HL-60/S4 treated with retinoic acid at 250 ng/mL for 4 days and 3 days (cell line): ENCODE results near the gene IFT27.

Source experiments
- in situ Hi-C: fragments of 300-500 bp; cut with MboI; formaldehyde crosslinking; loops from 2 replicates; pipeline ENCODE4 v1.7.0; 2022; ENCODE audit warnings: low sequenced_read_pairs

IFT27 gene

GRCh38 chr22:36797374-36797773, 21.5 kb upstream of the IFT27 start:
- in situ Hi-C loops, result no loop called here

- in situ Hi-C loops, result no loop called here
Measured at GRCh38 chr22:36796552-36797175, 20.7 kb upstream of the IFT27 start.

GRCh38 chr22:36795633-36796032, 19.7 kb upstream of the IFT27 start:
- in situ Hi-C loops, result no loop called here

- in situ Hi-C loops, result no loop called here
Measured at GRCh38 chr22:36790648-36791047, 14.7 kb upstream of the IFT27 start.

GRCh38 chr22:36787204-36787988, 11.5 kb upstream of the IFT27 start:
- in situ Hi-C loops, result loop anchor here (10.0 kb wide), 1 partner anchor 197 kb away; no protein-coding TSS in a partner anchor

- in situ Hi-C loops, result loop anchor here (10.0 kb wide), 1 partner anchor 201 kb away; no protein-coding TSS in a partner anchor
Measured at GRCh38 chr22:36783743-36784142, 7.8 kb upstream of the IFT27 start.

GRCh38 chr22:36781656-36782627, 6.0 kb upstream of the IFT27 start:
- in situ Hi-C loops, result loop anchor here (10.0 kb wide), 1 partner anchor 203 kb away; no protein-coding TSS in a partner anchor

GRCh38 chr22:36778020-36778419, 2.1 kb upstream of the IFT27 start:
- in situ Hi-C loops, result no loop called here

- in situ Hi-C loops, result no loop called here
Measured at GRCh38 chr22:36776722-36777121, 803 bp upstream of the IFT27 start.

- in situ Hi-C loops, result no loop called here
Measured at GRCh38 chr22:36775586-36775963, 344 bp downstream of the IFT27 start.

- in situ Hi-C loops, result no loop called here
Measured at GRCh38 chr22:36773935-36774334, 2.0 kb downstream of the IFT27 start.

GRCh38 chr22:36772451-36772850, 3.5 kb downstream of the IFT27 start:
- in situ Hi-C loops, result no loop called here

- in situ Hi-C loops, result no loop called here
Measured at GRCh38 chr22:36771356-36772063, 4.4 kb downstream of the IFT27 start.

- in situ Hi-C loops, result no loop called here
Measured at GRCh38 chr22:36770513-36771231, 5.2 kb downstream of the IFT27 start.

- in situ Hi-C loops, result no loop called here
Measured at GRCh38 chr22:36769541-36770512, 6.1 kb downstream of the IFT27 start.

- in situ Hi-C loops, result no loop called here
Measured at GRCh38 chr22:36768616-36769015, 7.3 kb downstream of the IFT27 start.

- in situ Hi-C loops, result no loop called here
Measured at GRCh38 chr22:36768141-36768540, 7.8 kb downstream of the IFT27 start.

- in situ Hi-C loops, result no loop called here
Measured at GRCh38 chr22:36767035-36767775, 8.7 kb downstream of the IFT27 start.
